H1 (cell line): ENCODE results near the gene SEMA3A.

Source experiments
- HDAC2 ChIP-seq, 2 experiments: fragments of 300-600 bp in 1 of 2; sonication (generic) in 1 of 2; IDR thresholded peaks; 2 replicates each; pipeline ENCODE4 v1.6.1; 2011 to 2012; ENCODE audit warnings: low read depth in 2 of 2, low read length in 2 of 2, mild to moderate bottlenecking in 2 of 2, moderate library complexity in 2 of 2, borderline replicate concordance in 1 of 2, inconsistent platforms in 1 of 2
- POLR2A ChIP-seq, 2 experiments: IDR thresholded peaks; 1 replicate in 1 of 2; 2 replicates in 1 of 2; pipeline ENCODE4 v1.6.1; 2011; ENCODE audit warnings: low read depth in 2 of 2, low read length in 2 of 2, mild to moderate bottlenecking in 2 of 2; ENCODE audit errors: control extremely low read depth in 1 of 2
- SP2 ChIP-seq: IDR thresholded peaks from 2 replicates; pipeline ENCODE4 v1.6.1; 2012; ENCODE audit warnings: mild to moderate bottlenecking, low read length, inconsistent platforms
- SP4 ChIP-seq: IDR thresholded peaks from 2 replicates; pipeline ENCODE4 v1.6.1; 2012; ENCODE audit warnings: low read length, inconsistent platforms
- TF ChIP-seq, protein P1 (sequence below): IDR thresholded peaks from 2 replicates; pipeline ENCODE4 v1.6.1; 2012; ENCODE audit warnings: inconsistent platforms

DNA sequence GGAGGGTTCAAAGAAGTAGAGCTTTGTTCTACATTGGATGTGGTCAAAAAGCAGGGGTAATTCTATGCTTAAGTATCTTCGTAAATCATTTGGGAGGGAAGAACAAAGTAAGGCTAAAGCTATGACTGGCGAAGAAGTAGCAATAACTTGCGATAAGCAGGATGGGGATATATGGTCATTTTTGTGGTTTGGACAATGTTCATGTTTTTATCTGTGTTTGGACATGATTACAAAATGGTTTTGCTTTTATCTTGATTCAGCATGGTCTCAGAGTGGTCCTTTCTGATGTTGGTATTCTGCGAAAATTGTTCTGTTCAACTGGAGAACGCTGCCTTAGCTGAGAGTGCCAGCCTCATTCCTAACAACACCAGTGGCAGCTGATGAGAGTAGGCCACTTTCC, 208.8 kb downstream of the SEMA3A start:
- TF ChIP-seq, protein P1, sequence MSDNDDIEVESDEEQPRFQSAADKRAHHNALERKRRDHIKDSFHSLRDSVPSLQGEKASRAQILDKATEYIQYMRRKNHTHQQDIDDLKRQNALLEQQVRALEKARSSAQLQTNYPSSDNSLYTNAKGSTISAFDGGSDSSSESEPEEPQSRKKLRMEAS = no peak
- no peak for TF ChIP-seq POLR2A (IDR thresholded peaks at IDR 0.05; ENCODE audit: control extremely low read depth in 1 of 2, low read depth in 2 of 2, low read length in 2 of 2)
- no peak for TF ChIP-seq SP2
- TF ChIP-seq HDAC2 (IDR thresholded peaks at IDR 0.05; ENCODE audit: borderline replicate concordance in 1 of 2, low read depth in 2 of 2, low read length in 2 of 2) = no peak
- no peak for TF ChIP-seq SP4
